GM12878 (cell line): ENCODE results near the gene DCDC2C. TPM values are rescaled to one million over a fixed set of nuclear protein-coding genes. Genes with fewer than 3 reads are reported as not detected.

Experiments
- ATAC-seq: fragments of 200-7000 bp; cut with Tn5 transposase; 3 replicates; pipeline ENCODE4 v1.9.1; 2020; ENCODE audit warnings: mild to moderate bottlenecking, moderate library complexity
- BruUV-seq: library from RNA; stranded (reverse); fragments of 400-500 nt; replicated peaks from 2 replicates; lab custom pipeline; 2021; lab: Mats Ljungman, UMichigan
- CTCF ChIA-PET: fragments of 300-600 bp; sonication (Branson Sonifier 250); formaldehyde crosslinking; extraction: SDS; loops from one replicate; lab custom pipeline; 2021; ENCODE audit warnings: inconsistent platforms; lab: Yijun Ruan, JAX
- POLR2A ChIA-PET: fragments of 350-600 bp; formaldehyde crosslinking; extraction: SDS; loops from one replicate; lab custom pipeline; 2021; ENCODE audit warnings: inconsistent platforms; lab: Charles Lee
- RAD21 ChIA-PET: fragments of 300-600 bp; sonication (Branson Sonifier 250); formaldehyde crosslinking; loops from one replicate; lab custom pipeline; 2023; ENCODE audit warnings: antibody characterized with exemption; ENCODE audit not compliant: unreplicated experiment; lab: Charles Lee
- SMC1A ChIA-PET: fragments of 300-600 bp; sonication (Branson Sonifier 250); formaldehyde crosslinking; loops from one replicate; lab custom pipeline; 2023; ENCODE audit not compliant: unreplicated experiment, uncharacterized antibody; lab: Charles Lee
- DNase-seq: peaks from one replicate; pipeline ENCODE4 v3.0.0-alpha.2; 2011; ENCODE audit warnings: low read depth, low spot score
- FAIRE-seq: peaks from 3 replicates; lab custom pipeline; 2011; peaks lifted over from hg19 to GRCh38; lab: Jason Lieb, UNC
- H2AFZ ChIP-seq: 2 replicates; pipeline ENCODE4 v1.6.0; 2011; ENCODE audit warnings: low read depth, low read length, control low read depth; ENCODE audit not compliant: control insufficient read depth
- H3K27ac ChIP-seq: 2 replicates; pipeline ENCODE4 v1.5.1; 2011; ENCODE audit warnings: control low read depth; ENCODE audit not compliant: control insufficient read depth, insufficient read depth
- H3K27me3 ChIP-seq, 2 experiments: replicated peaks in 1 of 2; 2 replicates each; pipeline versions ENCODE4 v1.6.0 to v1.6.1; 2011; ENCODE audit warnings: low read length in 1 of 2; ENCODE audit not compliant: control insufficient read depth in 2 of 2, insufficient read depth in 2 of 2
- H3K36me3 ChIP-seq, 2 experiments: 2 replicates each; pipeline ENCODE4 v1.5.1; 2011; ENCODE audit warnings: low read length in 1 of 2; ENCODE audit not compliant: control insufficient read depth in 2 of 2, insufficient read depth in 2 of 2
- H3K4me1 ChIP-seq: 2 replicates; pipeline ENCODE4 v1.6.1; 2011; ENCODE audit warnings: mild to moderate bottlenecking, low read length, moderate library complexity, mixed read lengths; ENCODE audit not compliant: control insufficient read depth, insufficient read depth
- H3K4me2 ChIP-seq: 2 replicates; pipeline ENCODE4 v1.6.0; 2011; ENCODE audit warnings: control low read depth; ENCODE audit not compliant: control insufficient read depth, insufficient read depth
- H3K4me3 ChIP-seq: fragments of 200-600 bp; sonication (generic); 2 replicates; pipeline ENCODE4 v1.5.1; 2016
- H3K79me2 ChIP-seq: 2 replicates; pipeline ENCODE4 v1.6.0; 2011; ENCODE audit warnings: low read length; ENCODE audit not compliant: control insufficient read depth, insufficient read depth
- H3K9ac ChIP-seq: 2 replicates; pipeline ENCODE4 v1.8.0; 2011; ENCODE audit warnings: low read length, control low read depth, mixed read lengths; ENCODE audit not compliant: control insufficient read depth, insufficient read depth
- H3K9me3 ChIP-seq: replicated peaks from 3 replicates; pipeline ENCODE4 v1.5.1; 2011; ENCODE audit warnings: mild to moderate bottlenecking, low read length; ENCODE audit not compliant: control insufficient read depth, insufficient read depth
- H4K20me1 ChIP-seq: 2 replicates; pipeline ENCODE4 v1.6.0; 2011; ENCODE audit not compliant: control insufficient read depth, insufficient read depth
- DPF2 ChIP-seq: fragments of 450-650 bp; IDR thresholded peaks from 2 replicates; pipeline ENCODE4 v1.6.1; 2017; ENCODE audit warnings: mild to moderate bottlenecking
- FOXM1 ChIP-seq: IDR thresholded peaks from 2 replicates; pipeline ENCODE4 v1.6.1; 2012; ENCODE audit warnings: low read depth, mild to moderate bottlenecking, inconsistent platforms, low read length, moderate library complexity
- MYC ChIP-seq: IDR thresholded peaks from 2 replicates; pipeline ENCODE4 v1.6.1; 2011; ENCODE audit warnings: mild to moderate bottlenecking, low read length, moderate library complexity, inconsistent platforms; ENCODE audit not compliant: insufficient read depth, insufficient replicate concordance, insufficient read length, severe bottlenecking
- NFXL1 ChIP-seq: fragments of 450-650 bp; IDR thresholded peaks from 2 replicates; pipeline ENCODE4 v1.6.1; 2017; ENCODE audit warnings: antibody characterized with exemption, mild to moderate bottlenecking, borderline replicate concordance
- RB1 ChIP-seq: fragments of 450-650 bp; formaldehyde crosslinking; IDR thresholded peaks from 2 replicates; pipeline ENCODE4 v1.6.1; 2017; ENCODE audit warnings: mild to moderate bottlenecking, borderline replicate concordance
- SMAD5 ChIP-seq: IDR thresholded peaks from 2 replicates; pipeline ENCODE4 v1.6.1; 2016; ENCODE audit warnings: antibody characterized with exemption, low read depth
- WGBS: methylation state at CpG from one replicate; pipeline ENCODE4 v1.1.6; 2016; ENCODE audit warnings: low lambda C conversion rate; ENCODE audit not compliant: insufficient replicate concordance, insufficient coverage; ENCODE audit errors: missing lambda C conversion rate; 5-methylcytosine and 5-hydroxymethylcytosine counted together
- in situ Hi-C: fragments of 300-500 bp; cut with MboI; formaldehyde crosslinking; loops from 9 replicates; pipeline ENCODE4 v1.14.3; 2018; ENCODE audit warnings: mixed read lengths
- intact Hi-C: fragments of 100-400 bp; cut with micrococcal nuclease; formaldehyde crosslinking; loops from one replicate; pipeline ENCODE4 v1.14.2; 2022; ENCODE audit not compliant: unreplicated experiment
- polyA plus RNA-seq, 11 experiments: library from polyadenylated mRNA; depleted of rRNA in 4 of 11; unstranded in 6 of 11; stranded (reverse) in 5 of 11; fragments of >200 nt; fragmentation: Nextera tagmentation in 4 of 11; fragmentation: Illumina TruSeq in 1 of 11; extraction: Ambion mirVana in 4 of 11; extraction: Trizol in 1 of 11; gene quantifications; 1 replicate in 1 of 11; 2 replicates in 10 of 11; pipeline versions ENCODE4 v1.2.1 to v1.2.3, GENCODE V29; 2011 to 2016; ENCODE audit warnings: inconsistent platforms in 2 of 11, missing spikeins in 2 of 11, low read depth in 1 of 11
- total RNA-seq, 4 experiments: library from RNA; depleted of rRNA in 3 of 4; stranded (reverse); fragments of >200 nt in 3 of 4; fragmentation: Illumina TruSeq in 1 of 4; extraction: Trizol in 1 of 4; gene quantifications; 2 replicates each; pipeline versions ENCODE4 v1.2.1 to v1.2.3, GENCODE V29; 2013 to 2021
- TF ChIP-seq, protein P1 (sequence below): fragments of 450-650 bp; IDR thresholded peaks from 2 replicates; pipeline ENCODE4 v1.6.1; 2017; ENCODE audit warnings: mild to moderate bottlenecking, moderate library complexity
- TF ChIP-seq, protein P2 (sequence below): fragments of 450-650 bp; IDR thresholded peaks from 2 replicates; pipeline ENCODE4 v1.6.1; 2017; ENCODE audit warnings: antibody characterized with exemption, mild to moderate bottlenecking, moderate library complexity
- TF ChIP-seq, protein P3 (sequence below): fragments of 450-650 bp; IDR thresholded peaks from 2 replicates; pipeline ENCODE4 v1.6.1; 2017; ENCODE audit warnings: mild to moderate bottlenecking, moderate library complexity
- TF ChIP-seq, protein P4 (sequence below): fragments of 450-650 bp; IDR thresholded peaks from 2 replicates; pipeline ENCODE4 v1.6.1; 2017; ENCODE audit warnings: mild to moderate bottlenecking

DCDC2C gene
- total and polyA plus RNA-seq, 10 of the 15 experiments (the other 5 are each of a cell fraction or from before 2014, with no cell fraction given) = not detected

DNA sequence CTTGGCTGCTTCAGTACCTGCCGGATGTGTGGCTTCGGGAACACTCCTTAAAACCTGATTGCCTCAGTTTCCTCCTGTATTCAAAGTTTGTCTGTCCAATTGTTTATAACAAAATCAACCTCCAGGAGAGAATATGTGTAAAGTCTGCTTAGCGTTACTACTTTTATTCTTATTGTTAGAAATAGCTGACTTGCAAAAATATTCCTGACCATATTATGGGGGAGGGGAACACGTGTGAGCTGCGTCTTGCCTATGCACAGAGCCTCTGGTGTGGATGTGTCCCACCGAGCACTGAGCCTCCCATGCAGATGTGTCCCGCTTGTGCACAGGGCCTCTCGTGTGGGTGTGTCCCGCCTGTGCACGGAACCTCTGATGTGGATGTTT lies 82.5 kb downstream of the DCDC2C start:
- no peak overlapping the region for H3K4me2 ChIP-seq
- no peak overlapping the region for H2AFZ ChIP-seq
- in situ Hi-C loops (no loop called here), intact Hi-C loops (no loop called here)
- no peaks in the 10 kb centered on the region for H4K20me1 ChIP-seq
- no peak overlapping the region for H3K9ac ChIP-seq
- ATAC-seq (no peak), FAIRE-seq (no peak), DNase-seq (no peak)
- ChIA-PET POLR2A (no interaction called here), RAD21 (no interaction called here), CTCF (no interaction called here), SMC1A (no interaction called here)
- no peaks in the 10 kb centered on the region for H3K36me3 ChIP-seq
- no peaks in the 10 kb centered on the region; a peak in 1 of 4 replicates for H3K27me3 ChIP-seq
- H3K27ac ChIP-seq = no peak overlapping the region
- H3K4me3 ChIP-seq = no peak overlapping the region
- 44% methylated on average over 10 of the region's 10 CpGs for WGBS
- H3K79me2 ChIP-seq = no peaks in the 10 kb centered on the region
- H3K9me3 ChIP-seq = no peaks in the 10 kb centered on the region
- no peaks in the 10 kb centered on the region for H3K4me1 ChIP-seq
- no TSS peak for BruUV-seq
- TF ChIP-seq FOXM1 (no peak), NFXL1 (no peak), DPF2 (no peak), SMAD5 (no peak), RB1 (no peak), MYC (no peak)
- TF ChIP-seq, protein P1, sequence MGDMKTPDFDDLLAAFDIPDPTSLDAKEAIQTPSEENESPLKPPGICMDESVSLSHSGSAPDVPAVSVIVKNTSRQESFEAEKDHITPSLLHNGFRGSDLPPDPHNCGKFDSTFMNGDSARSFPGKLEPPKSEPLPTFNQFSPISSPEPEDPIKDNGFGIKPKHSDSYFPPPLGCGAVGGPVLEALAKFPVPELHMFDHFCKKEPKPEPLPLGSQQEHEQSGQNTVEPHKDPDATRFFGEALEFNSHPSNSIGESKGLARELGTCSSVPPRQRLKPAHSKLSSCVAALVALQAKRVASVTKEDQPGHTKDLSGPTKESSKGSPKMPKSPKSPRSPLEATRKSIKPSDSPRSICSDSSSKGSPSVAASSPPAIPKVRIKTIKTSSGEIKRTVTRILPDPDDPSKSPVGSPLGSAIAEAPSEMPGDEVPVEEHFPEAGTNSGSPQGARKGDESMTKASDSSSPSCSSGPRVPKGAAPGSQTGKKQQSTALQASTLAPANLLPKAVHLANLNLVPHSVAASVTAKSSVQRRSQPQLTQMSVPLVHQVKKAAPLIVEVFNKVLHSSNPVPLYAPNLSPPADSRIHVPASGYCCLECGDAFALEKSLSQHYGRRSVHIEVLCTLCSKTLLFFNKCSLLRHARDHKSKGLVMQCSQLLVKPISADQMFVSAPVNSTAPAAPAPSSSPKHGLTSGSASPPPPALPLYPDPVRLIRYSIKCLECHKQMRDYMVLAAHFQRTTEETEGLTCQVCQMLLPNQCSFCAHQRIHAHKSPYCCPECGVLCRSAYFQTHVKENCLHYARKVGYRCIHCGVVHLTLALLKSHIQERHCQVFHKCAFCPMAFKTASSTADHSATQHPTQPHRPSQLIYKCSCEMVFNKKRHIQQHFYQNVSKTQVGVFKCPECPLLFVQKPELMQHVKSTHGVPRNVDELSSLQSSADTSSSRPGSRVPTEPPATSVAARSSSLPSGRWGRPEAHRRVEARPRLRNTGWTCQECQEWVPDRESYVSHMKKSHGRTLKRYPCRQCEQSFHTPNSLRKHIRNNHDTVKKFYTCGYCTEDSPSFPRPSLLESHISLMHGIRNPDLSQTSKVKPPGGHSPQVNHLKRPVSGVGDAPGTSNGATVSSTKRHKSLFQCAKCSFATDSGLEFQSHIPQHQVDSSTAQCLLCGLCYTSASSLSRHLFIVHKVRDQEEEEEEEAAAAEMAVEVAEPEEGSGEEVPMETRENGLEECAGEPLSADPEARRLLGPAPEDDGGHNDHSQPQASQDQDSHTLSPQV = no peak
- TF ChIP-seq, protein P2, sequence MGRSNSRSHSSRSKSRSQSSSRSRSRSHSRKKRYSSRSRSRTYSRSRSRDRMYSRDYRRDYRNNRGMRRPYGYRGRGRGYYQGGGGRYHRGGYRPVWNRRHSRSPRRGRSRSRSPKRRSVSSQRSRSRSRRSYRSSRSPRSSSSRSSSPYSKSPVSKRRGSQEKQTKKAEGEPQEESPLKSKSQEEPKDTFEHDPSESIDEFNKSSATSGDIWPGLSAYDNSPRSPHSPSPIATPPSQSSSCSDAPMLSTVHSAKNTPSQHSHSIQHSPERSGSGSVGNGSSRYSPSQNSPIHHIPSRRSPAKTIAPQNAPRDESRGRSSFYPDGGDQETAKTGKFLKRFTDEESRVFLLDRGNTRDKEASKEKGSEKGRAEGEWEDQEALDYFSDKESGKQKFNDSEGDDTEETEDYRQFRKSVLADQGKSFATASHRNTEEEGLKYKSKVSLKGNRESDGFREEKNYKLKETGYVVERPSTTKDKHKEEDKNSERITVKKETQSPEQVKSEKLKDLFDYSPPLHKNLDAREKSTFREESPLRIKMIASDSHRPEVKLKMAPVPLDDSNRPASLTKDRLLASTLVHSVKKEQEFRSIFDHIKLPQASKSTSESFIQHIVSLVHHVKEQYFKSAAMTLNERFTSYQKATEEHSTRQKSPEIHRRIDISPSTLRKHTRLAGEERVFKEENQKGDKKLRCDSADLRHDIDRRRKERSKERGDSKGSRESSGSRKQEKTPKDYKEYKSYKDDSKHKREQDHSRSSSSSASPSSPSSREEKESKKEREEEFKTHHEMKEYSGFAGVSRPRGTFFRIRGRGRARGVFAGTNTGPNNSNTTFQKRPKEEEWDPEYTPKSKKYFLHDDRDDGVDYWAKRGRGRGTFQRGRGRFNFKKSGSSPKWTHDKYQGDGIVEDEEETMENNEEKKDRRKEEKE = no peak
- TF ChIP-seq, protein P3, sequence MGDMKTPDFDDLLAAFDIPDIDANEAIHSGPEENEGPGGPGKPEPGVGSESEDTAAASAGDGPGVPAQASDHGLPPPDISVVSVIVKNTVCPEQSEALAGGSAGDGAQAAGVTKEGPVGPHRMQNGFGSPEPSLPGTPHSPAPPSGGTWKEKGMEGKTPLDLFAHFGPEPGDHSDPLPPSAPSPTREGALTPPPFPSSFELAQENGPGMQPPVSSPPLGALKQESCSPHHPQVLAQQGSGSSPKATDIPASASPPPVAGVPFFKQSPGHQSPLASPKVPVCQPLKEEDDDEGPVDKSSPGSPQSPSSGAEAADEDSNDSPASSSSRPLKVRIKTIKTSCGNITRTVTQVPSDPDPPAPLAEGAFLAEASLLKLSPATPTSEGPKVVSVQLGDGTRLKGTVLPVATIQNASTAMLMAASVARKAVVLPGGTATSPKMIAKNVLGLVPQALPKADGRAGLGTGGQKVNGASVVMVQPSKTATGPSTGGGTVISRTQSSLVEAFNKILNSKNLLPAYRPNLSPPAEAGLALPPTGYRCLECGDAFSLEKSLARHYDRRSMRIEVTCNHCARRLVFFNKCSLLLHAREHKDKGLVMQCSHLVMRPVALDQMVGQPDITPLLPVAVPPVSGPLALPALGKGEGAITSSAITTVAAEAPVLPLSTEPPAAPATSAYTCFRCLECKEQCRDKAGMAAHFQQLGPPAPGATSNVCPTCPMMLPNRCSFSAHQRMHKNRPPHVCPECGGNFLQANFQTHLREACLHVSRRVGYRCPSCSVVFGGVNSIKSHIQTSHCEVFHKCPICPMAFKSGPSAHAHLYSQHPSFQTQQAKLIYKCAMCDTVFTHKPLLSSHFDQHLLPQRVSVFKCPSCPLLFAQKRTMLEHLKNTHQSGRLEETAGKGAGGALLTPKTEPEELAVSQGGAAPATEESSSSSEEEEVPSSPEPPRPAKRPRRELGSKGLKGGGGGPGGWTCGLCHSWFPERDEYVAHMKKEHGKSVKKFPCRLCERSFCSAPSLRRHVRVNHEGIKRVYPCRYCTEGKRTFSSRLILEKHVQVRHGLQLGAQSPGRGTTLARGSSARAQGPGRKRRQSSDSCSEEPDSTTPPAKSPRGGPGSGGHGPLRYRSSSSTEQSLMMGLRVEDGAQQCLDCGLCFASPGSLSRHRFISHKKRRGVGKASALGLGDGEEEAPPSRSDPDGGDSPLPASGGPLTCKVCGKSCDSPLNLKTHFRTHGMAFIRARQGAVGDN = no peak
- TF ChIP-seq, protein P4, sequence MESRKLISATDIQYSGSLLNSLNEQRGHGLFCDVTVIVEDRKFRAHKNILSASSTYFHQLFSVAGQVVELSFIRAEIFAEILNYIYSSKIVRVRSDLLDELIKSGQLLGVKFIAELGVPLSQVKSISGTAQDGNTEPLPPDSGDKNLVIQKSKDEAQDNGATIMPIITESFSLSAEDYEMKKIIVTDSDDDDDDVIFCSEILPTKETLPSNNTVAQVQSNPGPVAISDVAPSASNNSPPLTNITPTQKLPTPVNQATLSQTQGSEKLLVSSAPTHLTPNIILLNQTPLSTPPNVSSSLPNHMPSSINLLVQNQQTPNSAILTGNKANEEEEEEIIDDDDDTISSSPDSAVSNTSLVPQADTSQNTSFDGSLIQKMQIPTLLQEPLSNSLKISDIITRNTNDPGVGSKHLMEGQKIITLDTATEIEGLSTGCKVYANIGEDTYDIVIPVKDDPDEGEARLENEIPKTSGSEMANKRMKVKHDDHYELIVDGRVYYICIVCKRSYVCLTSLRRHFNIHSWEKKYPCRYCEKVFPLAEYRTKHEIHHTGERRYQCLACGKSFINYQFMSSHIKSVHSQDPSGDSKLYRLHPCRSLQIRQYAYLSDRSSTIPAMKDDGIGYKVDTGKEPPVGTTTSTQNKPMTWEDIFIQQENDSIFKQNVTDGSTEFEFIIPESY = no peak
